ENCODE results near the gene AATK.

Gene AATK

DNA sequence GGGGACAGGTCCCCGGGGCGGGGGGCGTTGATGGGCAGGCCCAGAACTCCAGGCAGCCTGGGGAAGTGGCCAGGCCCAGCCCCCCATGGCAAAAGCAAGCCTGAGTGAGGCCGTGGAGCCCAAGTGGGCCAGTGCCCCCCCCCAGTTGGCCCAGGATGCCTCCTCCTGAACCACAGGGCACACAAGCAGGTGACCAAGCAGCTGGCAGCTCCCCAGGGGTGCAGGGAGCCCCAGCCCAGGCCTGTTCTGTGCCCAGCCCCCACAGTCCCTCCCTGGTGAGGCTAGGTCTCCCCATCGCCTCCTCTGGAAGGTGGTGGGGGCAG, 38.9 kb downstream of the AATK start:
- DNase-seq (ENCODE audit: low read depth, low spot score): no peak
- in situ Hi-C loops (cut with HindIII; ENCODE audit: low sequenced_read_pairs): no loop called here
- TF ChIP-seq CTCF (IDR thresholded peaks at IDR 0.05; ENCODE audit: low read depth, low read length): no peak
- no peak overlapping the region for H3K4me3 ChIP-seq (ENCODE audit: low read depth, low read length)

GRCh38 chr17:81126281-81127132, 39.5 kb downstream of the AATK start:
- TF ChIP-seq CTCF (IDR thresholded peaks at IDR 0.05; ENCODE audit: low read depth, low read length): no peak
- no peak overlapping the region for H3K4me3 ChIP-seq (ENCODE audit: low read depth, low read length)
- DNase-seq (ENCODE audit: low read depth, low spot score): no peak
- in situ Hi-C loops (cut with HindIII; ENCODE audit: low sequenced_read_pairs): no loop called here

DNA sequence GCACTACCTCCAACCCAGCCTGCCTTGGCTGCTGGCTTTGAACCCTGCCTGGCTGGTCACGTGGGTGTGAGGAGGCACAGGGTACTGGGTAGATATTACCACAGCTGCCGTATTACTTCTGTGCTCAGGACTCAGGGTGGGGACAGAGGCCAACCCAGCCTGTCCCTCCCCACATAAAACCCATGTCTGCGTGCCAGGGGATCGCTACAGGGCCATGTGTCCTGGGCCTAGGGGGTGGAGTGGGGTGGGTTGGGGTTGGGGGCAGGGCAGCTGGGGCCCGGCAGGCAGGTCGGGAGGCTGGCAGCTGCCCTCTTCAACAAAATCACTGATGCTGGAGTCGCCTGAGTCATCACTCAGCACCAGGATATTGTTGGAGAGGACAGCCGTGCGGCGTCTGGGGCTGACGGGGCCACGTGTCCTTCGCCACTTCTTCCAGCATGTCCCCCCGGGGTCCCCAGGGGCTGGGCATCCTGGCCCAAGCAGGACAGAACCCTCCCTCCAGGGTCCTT, 40.4 kb downstream of the AATK start:
- no peak for DNase-seq (ENCODE audit: low read depth, low spot score)
- in situ Hi-C loops (cut with HindIII; ENCODE audit: low sequenced_read_pairs): no loop called here
- H3K4me3 ChIP-seq (ENCODE audit: low read depth, low read length): no peak overlapping the region
- TF ChIP-seq CTCF (IDR thresholded peaks at IDR 0.05; ENCODE audit: low read depth, low read length): no peak

- in situ Hi-C loops (cut with HindIII; ENCODE audit: low sequenced_read_pairs): no loop called here
- no peak for TF ChIP-seq CTCF (IDR thresholded peaks at IDR 0.05; ENCODE audit: low read depth, low read length)
- no peak overlapping the region for H3K4me3 ChIP-seq (ENCODE audit: low read depth, low read length)
- no peak for DNase-seq (ENCODE audit: low read depth, low spot score)
Observed at GRCh38 chr17:81124377-81124776, 41.6 kb downstream of the AATK start.

DNA sequence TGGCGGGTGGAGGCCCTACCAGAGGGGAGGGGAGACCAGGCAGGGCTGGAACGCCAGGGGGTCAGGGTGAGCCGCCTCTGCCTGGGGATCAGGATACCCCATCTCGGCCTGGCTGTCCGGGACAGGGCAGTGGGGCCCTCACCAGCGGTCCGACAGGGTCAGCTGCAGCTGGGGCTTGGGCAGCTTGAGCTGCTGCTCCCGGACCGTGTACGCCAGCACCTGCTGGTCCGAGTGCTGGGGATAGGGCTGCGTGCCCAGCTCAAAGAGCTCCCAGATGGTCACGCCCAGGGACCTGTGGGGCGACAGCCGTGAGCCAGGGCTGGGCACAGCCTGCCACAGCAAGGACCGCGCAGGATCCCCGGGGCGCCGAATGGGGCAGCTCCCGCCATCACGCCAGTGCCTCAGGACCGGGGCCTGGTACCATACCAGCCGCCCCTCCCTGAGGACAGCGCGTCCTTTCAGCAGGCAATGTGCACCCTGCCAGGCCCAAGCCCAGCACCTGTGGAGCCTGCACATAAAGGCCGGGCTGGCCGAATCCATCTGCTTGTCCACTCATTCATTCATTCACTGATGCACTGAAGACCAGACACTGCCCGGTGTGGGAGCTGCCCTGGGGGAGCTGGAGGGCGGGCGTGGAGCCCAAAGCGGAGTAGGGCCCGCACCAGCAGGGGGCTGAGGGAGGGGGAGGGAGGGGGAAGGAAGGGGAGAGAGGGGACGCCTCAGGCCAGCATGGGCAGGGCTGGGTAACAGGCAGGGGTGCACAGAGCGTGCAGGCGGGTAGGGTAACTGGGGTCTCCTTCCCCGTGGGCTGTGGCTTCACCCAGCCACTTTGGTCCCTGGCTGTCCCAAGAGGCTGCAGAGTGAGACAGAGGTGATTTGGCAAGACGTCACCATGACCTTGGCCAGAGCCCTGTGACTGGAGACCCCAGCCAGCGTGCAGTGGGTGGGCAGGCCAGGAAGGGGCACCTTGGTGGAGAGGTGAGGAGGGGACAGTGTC, 42.7 kb downstream of the AATK start:
- DNase-seq (ENCODE audit: low read depth, low spot score): no peak
- no peak for TF ChIP-seq CTCF (IDR thresholded peaks at IDR 0.05; ENCODE audit: low read depth, low read length)
- H3K4me3 ChIP-seq (ENCODE audit: low read depth, low read length): no peak overlapping the region
- in situ Hi-C loops (cut with HindIII; ENCODE audit: low sequenced_read_pairs): no loop called here

GRCh38 chr17:81121841-81122733, 43.9 kb downstream of the AATK start:
- no peak for TF ChIP-seq CTCF (IDR thresholded peaks at IDR 0.05; ENCODE audit: low read depth, low read length)
- H3K4me3 ChIP-seq (ENCODE audit: low read depth, low read length): no peak overlapping the region
- in situ Hi-C loops (cut with HindIII; ENCODE audit: low sequenced_read_pairs): no loop called here
- DNase-seq (ENCODE audit: low read depth, low spot score): no peak
